Globus pallidus (tissue), 1 donor: ENCODE measurements around the gene ZNF30.
"Not testable (repeated sequence)": the region's sequence is repeated elsewhere in the genome, so short reads cannot be mapped to it uniquely, and the experiment has no call there.

Experiments used
- DNase-seq: peaks from one replicate; pipeline ENCODE4 v3.0.0-alpha.2; 2015; ENCODE audit warnings: low spot score

Gene ZNF30

GRCh38 chr19:34960103-34960805 lies 33.6 kb downstream of the ZNF30 start:
- no peak for DNase-seq

GRCh38 chr19:34960940-34961679 lies 34.4 kb downstream of the ZNF30 start:
- DNase-seq: no peak

- no peak for DNase-seq
Measured at GRCh38 chr19:34961775-34962686, 35.3 kb downstream of the ZNF30 start.

GRCh38 chr19:34962687-34963572 lies 36.2 kb downstream of the ZNF30 start:
- DNase-seq: no peak

GRCh38 chr19:34963573-34964406 lies 37.1 kb downstream of the ZNF30 start, which contains the start of gene ZNF792:
TSS of gene ZNF792 (minus strand) at chr19:34964229. CDS start at chr19:34963662, 567 bp downstream.
- peak; percentile 17 for DNase-seq

- no peak for DNase-seq
Measured at GRCh38 chr19:34964598-34964997, 37.9 kb downstream of the ZNF30 start.

- DNase-seq: not testable (repeated sequence)
Measured at GRCh38 chr19:34965505-34965904, 38.8 kb downstream of the ZNF30 start.

- no peak for DNase-seq
Measured at GRCh38 chr19:34967551-34967950, 40.8 kb downstream of the ZNF30 start.

GRCh38 chr19:34969721-34970120 lies 43.0 kb downstream of the ZNF30 start:
- no peak for DNase-seq

GRCh38 chr19:34970185-34970780 lies 43.6 kb downstream of the ZNF30 start:
- not testable (repeated sequence) for DNase-seq

- no peak for DNase-seq
Measured at GRCh38 chr19:34972163-34972705, 45.5 kb downstream of the ZNF30 start.

GRCh38 chr19:34974646-34975045 lies 47.9 kb downstream of the ZNF30 start:
- DNase-seq: no peak

GRCh38 chr19:34975056-34975455 lies 48.4 kb downstream of the ZNF30 start:
- DNase-seq: no peak

GRCh38 chr19:34976611-34977010 lies 49.9 kb downstream of the ZNF30 start:
- DNase-seq: no peak

GRCh38 chr19:34979819-34980640 lies 53.3 kb downstream of the ZNF30 start:
- DNase-seq: no peak

- no peak for DNase-seq
Measured at GRCh38 chr19:34982275-34982674, 55.6 kb downstream of the ZNF30 start.

- DNase-seq: no peak
Measured at GRCh38 chr19:34983786-34984185, 57.1 kb downstream of the ZNF30 start.

GRCh38 chr19:34984287-34984686 lies 57.6 kb downstream of the ZNF30 start:
- DNase-seq: no peak
